ENCODE data around the gene HELZ.
"Not testable (repeated sequence)": the region's sequence is repeated elsewhere in the genome, so short reads cannot be mapped to it uniquely, and the experiment has no call there.

HELZ gene

GRCh38 chr17:67245073-67245693, at the start of gene HELZ:
TSS of gene HELZ (minus strand) at chr17:67245196. CDS start at chr17:67218804, 26,392 bp downstream.
- Histone ChIP-seq H3K36me3 (no peaks in the 10 kb centered on the region), H3K27me3 (no peaks in the 10 kb centered on the region), H3K4me1 (peaks cover 0 to 43% (median 17%) of the 10 kb centered on the region in 4 donors), H3K9me3 (no peaks in the 10 kb centered on the region), H3K27ac (peak within 1 kb of the TSS; percentile 75 to 80), H3K4me3 (peak within 1 kb of the TSS; percentile 78 to 92)
- intact Hi-C loops (cut with DNase I; ENCODE audit: low total_unique reads): no loop called here
- TF ChIP-seq CTCF (IDR thresholded peaks at IDR 0.05): no peak
- peak; percentile 63 to 82 for DNase-seq

DNA sequence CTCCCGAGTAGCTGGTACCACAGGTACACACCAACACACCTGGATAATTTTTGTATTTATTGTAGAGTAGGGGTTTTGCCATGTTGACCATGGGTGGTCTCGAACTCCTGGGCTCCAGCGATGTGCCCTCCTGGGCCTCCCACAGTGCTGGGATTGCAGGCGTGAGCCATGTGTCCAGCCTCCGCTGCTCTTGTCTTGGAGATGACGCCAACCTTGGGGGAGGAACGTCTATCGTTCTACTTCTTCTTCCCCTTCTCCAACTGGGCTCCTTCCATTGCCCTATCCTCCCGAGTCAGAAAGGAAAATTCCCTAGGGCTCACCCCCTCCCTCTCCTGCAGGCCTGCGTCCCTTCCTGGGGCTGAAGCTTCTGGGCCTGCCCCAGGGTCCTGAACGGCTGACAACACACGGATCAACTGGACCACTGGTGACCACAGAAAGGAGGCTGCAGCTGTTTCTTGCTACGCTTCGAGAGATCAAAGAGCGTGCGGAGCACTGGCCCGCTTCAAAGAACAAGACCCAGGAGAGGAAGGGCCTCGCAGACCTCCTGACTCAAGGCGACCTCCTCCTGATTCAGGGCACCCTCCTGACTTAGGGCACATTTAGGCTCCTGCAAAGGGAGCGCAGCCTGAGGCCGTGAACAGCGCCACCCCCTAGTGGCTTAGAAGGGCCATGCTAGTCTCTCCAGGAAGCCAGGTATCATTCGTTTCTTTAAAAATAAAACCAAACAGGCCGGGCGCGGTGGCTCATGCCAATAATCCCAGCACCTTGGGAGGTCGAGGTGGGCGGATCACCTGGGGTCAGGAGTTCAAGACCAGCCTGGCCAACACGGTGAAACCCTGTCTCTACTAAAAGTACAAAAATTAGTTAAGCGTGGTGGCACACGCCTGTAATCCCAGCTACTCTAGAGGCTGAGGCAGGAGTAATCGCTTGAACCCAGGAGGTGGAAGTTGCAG, 48.5 kb upstream of the HELZ start:
- H3K4me3 ChIP-seq: no peak overlapping the region
- peaks cover 0 to 18% (median 13%) of the 10 kb centered on the region in 4 donors for H3K4me1 ChIP-seq
- TF ChIP-seq CTCF (IDR thresholded peaks at IDR 0.05): peak; percentile 65 to 76
- H3K27ac ChIP-seq: no peak overlapping the region
- peaks cover 0 to 6% of the 10 kb centered on the region in 2 donors for H3K27me3 ChIP-seq
- DNase-seq: peak; percentile 65 to 77
- H3K9me3 ChIP-seq: no peaks in the 10 kb centered on the region
- intact Hi-C loops (cut with DNase I; ENCODE audit: low total_unique reads): loop anchor here (10.0 kb wide), 1 partner anchor 69 kb away; no protein-coding TSS in a partner anchor
- H3K36me3 ChIP-seq: no peaks in the 10 kb centered on the region

- peaks cover 0 to 6% of the 10 kb centered on the region in 2 donors for H3K27me3 ChIP-seq
- H3K27ac ChIP-seq: no peak overlapping the region
- no peak overlapping the region for H3K4me3 ChIP-seq
- TF ChIP-seq CTCF (IDR thresholded peaks at IDR 0.05): no peak
- H3K9me3 ChIP-seq: no peaks in the 10 kb centered on the region
- no peak for DNase-seq
- H3K4me1 ChIP-seq: peaks cover 0 to 18% (median 13%) of the 10 kb centered on the region in 4 donors
- intact Hi-C loops (cut with DNase I; ENCODE audit: low total_unique reads): loop anchor here (10.0 kb wide), 1 partner anchor 66 kb away; no protein-coding TSS in a partner anchor
- H3K36me3 ChIP-seq: no peaks in the 10 kb centered on the region
Measured at GRCh38 chr17:67290711-67291291, 45.8 kb upstream of the HELZ start.

GRCh38 chr17:67290244-67290643, 45.2 kb upstream of the HELZ start:
- no peak for TF ChIP-seq CTCF (IDR thresholded peaks at IDR 0.05)
- no peaks in the 10 kb centered on the region for H3K9me3 ChIP-seq
- H3K27me3 ChIP-seq: peaks cover 0 to 6% of the 10 kb centered on the region in 2 donors
- no peaks in the 10 kb centered on the region for H3K36me3 ChIP-seq
- no peak for DNase-seq
- H3K27ac ChIP-seq: no peak overlapping the region
- H3K4me3 ChIP-seq: no peak overlapping the region
- H3K4me1 ChIP-seq: peaks cover 0 to 18% (median 13%) of the 10 kb centered on the region in 4 donors
- intact Hi-C loops (cut with DNase I; ENCODE audit: low total_unique reads): loop anchor here (10.0 kb wide), 1 partner anchor 65 kb away; no protein-coding TSS in a partner anchor

- no peaks in the 10 kb centered on the region for H3K36me3 ChIP-seq
- DNase-seq: peak; percentile 77 to 88
- TF ChIP-seq CTCF (IDR thresholded peaks at IDR 0.05): no peak
- H3K27ac ChIP-seq: no peak overlapping the region
- no peak overlapping the region for H3K4me3 ChIP-seq
- H3K4me1 ChIP-seq: peaks cover 0 to 18% (median 13%) of the 10 kb centered on the region in 4 donors
- intact Hi-C loops (cut with DNase I; ENCODE audit: low total_unique reads): no loop called here
- H3K27me3 ChIP-seq: peaks cover 0 to under 1% of the 10 kb centered on the region in 2 donors
- no peaks in the 10 kb centered on the region for H3K9me3 ChIP-seq
Measured at GRCh38 chr17:67289181-67289876, 44.3 kb upstream of the HELZ start.

- peaks cover 0 to 15% (median 10%) of the 10 kb centered on the region in 4 donors for H3K4me1 ChIP-seq
- intact Hi-C loops (cut with DNase I; ENCODE audit: low total_unique reads); H3K36me3 ChIP-seq: not testable (repeated sequence)
Measured at GRCh38 chr17:67286826-67287225, 41.8 kb upstream of the HELZ start.

More at GRCh38 chr17:67286826-67287225, 41.8 kb upstream of the HELZ start:
- DNase-seq, H3K27me3 ChIP-seq, H3K27ac ChIP-seq, H3K4me3 ChIP-seq, H3K9me3 ChIP-seq: not testable (repeated sequence)
